Activated effector memory CD4-positive, alpha-beta T cell treated with Interleukin-2 at 50 U/mL for 16 hours (primary cell): ENCODE results near the gene GRPEL2.

Experiments
- DNase-seq: peaks from one replicate; pipeline ENCODE4 v3.0.0-alpha.2; 2020

The GRPEL2 gene

DNA sequence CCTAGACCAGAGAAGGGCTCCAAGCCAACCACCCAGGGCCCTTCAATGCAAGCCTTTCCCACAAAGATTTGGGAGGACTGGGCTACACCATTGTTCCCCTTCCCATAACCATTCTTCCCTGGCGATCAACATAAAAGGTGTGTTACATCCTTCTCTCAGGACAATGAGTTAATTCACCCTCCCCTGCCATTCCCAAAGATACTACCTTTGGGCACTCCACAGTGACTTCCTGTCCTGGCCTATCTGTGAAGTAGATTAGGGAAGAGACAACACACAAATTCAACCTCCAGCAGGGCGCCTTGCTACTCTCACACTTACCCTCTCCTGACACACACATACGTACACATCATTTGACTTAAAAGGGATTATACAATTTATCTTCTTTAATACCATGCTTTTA lies 57.0 kb downstream of the GRPEL2 start:
- no peak for DNase-seq
